D341Med (cell line): ENCODE results near the gene RAC2.
"Not testable (repeated sequence)": the region's sequence is repeated elsewhere in the genome, so short reads cannot be mapped to it uniquely, and the experiment has no call there.

ENCODE experiments used
- DNase-seq: peaks from one replicate; pipeline ENCODE4 v3.0.0; 2012; ENCODE audit warnings: low spot score

RAC2 gene

GRCh38 chr22:37206118-37206840 is 37.8 kb downstream of the RAC2 start:
- no peak for DNase-seq

- DNase-seq, result no peak
Observed at GRCh38 chr22:37205046-37205445, 39.0 kb downstream of the RAC2 start.

DNA sequence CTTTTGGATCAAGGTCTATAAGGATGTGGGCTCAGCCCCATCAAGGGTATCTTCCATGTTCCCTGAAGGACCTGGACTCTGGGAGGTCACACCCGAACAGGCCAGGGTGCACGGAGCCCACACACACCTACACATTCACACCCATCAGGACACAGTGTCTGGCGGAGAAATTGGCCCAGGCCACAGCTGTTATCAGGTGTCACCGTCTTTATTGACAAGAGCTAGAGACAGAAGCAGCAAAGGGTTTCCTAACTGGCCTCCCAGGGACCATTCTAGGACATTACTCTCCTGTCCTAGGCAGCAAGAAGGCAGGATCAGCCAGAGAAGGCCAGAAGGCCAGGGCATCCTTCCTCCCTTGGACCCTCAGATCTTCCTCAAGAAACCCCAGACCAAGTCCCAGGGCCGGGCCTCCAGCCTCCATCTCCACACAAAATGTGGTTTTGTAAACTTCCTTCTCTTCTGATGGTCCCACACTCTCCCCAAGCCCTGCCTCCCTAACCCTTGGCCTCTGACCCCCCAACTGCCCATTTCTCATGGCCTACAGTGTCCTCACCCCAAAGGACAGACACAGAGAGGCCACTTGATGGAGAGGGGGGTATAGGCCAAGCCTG is 39.9 kb downstream of the RAC2 start:
- DNase-seq, result no peak

GRCh38 chr22:37203354-37204044 is 40.6 kb downstream of the RAC2 start:
- no peak for DNase-seq

- DNase-seq, result no peak
Observed at GRCh38 chr22:37202716-37203115, 41.4 kb downstream of the RAC2 start.

- no peak for DNase-seq
Observed at GRCh38 chr22:37202001-37202555, 42.0 kb downstream of the RAC2 start.

- DNase-seq, result not testable (repeated sequence)
Observed at GRCh38 chr22:37201443-37201820, 42.6 kb downstream of the RAC2 start.

DNA sequence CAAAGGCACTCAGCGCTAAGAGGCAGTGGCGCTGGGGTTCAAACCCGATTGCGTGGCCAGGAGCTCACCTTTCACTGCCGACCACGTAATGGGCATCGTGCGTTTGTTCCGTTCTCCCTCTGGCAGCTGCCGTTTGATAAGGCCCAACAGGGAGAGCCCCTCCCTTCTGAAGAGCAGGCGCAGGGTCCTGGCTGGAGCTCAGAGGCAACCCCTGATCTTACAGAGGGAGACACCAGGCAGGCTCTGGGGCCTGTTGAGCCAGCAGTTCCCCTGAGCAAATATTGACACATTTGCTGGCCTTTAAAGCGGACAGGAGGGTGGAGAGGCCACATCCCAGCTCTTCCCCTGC is 44.3 kb downstream of the RAC2 start:
- no peak for DNase-seq

DNA sequence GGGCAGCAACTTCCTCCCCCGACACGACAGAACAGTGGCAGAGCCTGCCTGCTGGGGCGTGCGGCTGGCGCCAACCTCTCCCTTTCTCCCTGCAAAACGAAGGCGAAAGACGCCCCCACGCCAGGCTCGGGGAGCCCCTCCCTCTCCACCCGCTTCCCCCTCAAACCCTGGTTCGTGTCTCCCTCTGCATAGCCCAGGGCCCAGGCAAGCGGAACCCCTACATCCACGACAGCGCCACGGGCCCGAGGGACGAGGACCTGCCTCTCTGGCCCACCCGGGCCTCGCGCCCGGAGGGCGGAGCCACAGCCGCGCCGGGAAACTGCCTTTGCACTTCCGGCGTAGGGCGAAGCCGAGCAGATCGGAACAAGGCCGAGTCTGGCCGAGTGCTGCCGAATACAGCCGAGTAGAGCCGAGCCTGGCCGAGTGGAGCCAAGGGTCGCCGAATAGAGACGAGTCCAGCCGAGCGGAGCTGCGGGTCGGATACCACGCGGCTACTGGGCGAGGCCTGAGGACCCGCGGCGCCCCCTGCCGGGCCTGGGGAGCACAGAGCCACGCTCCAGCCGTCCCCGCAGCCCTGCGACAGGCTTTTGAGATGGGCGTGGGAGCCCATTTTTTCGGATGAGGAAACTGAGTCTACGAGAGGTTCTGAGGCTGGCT is 44.8 kb downstream of the RAC2 start:
- DNase-seq, result peak; percentile 99

DNA sequence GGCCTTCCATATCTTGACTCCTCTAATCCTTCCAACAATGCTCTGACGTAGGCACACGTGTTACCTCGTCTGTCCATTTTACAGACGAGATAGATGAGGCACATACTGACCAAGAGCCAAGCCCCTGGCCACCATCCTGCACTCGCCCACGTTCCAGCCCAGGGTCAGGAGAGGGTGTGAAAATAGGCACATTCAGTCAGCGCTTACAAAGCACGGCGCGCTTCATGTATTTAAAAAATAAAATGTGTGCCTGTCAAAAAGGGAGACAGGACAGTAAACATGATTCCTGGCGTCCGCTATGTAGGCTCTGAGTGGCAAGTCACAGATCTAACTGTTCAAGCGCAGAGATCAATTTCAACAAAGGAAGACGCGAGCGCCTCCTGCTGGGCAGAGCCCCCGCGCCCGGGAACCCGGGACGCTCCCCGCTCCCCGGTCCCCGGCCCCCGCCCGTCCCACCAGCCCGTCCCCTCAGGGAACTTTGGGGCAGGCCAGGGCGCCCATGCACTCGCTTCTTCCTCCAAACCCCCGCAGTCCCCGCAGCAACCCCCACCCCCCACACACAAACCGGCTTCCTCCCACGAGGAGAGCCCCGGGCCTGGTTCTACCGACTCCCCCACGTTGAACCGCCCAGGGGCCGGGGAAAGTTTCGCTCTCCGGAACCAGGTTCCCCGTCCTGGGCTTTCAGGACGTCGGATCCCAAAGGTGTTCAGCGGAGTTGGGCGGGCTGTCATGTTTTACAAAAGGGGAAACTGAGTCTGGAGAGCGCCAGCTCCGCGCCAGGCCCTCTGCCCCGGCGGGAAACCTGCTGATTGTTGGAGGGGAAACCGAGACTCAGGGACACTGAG is 45.6 kb downstream of the RAC2 start:
- DNase-seq, result peak; percentile 89

DNA sequence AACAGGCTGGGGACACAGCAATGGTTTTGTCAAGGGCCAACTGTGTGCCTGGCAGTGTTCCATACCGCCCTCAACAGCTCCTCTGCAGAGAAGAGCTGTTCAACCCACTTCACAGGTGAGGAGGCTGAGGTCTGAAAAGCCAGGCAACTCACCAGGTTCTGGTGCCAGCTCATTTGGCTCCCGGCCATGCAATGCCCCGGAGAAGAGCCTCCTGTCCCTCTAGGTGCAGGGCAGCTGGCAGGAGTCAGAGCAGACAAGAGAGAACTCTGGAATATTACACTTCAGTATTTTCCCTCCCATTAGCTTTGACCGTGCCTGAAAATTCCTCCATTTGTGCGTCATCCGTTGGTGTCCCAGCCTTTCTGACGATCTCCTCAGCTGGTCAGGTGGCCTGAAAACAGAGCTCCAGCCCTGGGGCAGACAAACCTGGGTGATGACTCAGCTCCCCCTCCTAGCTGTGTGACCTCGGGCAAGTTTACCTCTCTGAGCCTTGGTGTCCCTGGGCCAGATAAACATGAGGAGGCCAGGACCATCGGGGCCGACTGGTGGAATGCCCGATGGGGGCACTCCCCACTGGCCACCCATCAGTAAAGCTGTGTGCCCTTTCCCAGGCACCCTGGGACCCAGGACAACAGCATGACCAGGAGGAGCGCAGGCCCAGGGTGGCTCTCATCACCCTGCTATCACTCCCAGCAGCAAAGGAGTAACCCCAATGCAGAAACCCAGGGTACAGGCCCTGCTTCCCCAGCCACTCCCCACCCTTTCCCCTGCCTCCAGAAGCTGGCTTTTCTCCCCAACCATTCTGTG is 46.4 kb downstream of the RAC2 start:
- no peak for DNase-seq

- DNase-seq, result no peak
Observed at GRCh38 chr22:37196539-37197450, 47.3 kb downstream of the RAC2 start.

- no peak for DNase-seq
Observed at GRCh38 chr22:37195921-37196320, 48.1 kb downstream of the RAC2 start.

DNA sequence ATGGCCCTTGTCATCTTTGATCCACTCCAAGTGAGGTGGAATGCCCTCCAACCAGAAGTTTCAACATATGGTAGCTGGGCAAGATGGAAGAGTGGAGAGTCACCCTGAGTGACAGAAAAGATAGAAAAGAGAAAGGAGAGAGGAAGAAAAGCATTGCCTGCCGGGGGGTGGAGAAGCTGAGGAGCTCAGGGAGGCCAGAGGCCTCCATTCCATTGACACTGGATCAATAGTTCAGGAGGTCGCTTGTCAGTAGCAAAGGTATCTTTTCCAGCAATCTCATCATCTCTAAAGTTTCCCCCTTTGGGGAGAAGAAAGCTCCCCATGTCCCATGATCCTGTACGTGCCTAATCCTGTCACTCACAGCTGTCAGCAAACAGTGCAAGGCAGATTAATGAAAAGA is 49.3 kb downstream of the RAC2 start:
- DNase-seq, result no peak

DNA sequence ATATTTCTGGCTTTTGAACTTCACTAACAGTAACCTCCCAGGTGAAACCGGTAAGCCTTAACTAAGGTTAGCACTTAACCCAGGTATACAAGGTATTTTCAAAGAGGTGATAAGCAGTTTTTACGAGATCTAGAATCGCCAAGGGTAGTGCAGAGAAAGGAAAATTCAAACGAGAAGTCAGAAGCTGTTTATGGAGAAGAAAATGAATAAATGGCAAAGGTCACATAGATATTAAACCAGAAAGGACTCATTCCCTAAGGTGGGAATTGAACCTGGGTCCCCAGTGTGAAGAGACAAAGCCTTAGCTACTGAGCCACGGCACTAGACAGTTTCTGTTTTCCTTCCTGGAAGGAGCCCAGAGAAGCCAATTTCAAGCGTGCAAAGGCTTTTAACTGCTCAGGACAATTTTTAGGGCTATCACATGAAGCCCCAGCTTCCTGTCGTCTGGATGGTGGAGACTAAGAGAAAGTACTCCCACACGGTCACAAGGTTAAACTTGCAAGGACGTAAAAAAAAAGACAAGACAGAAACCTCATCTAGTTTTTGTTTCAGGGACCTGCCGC is 50.4 kb downstream of the RAC2 start:
- DNase-seq, result no peak

DNA sequence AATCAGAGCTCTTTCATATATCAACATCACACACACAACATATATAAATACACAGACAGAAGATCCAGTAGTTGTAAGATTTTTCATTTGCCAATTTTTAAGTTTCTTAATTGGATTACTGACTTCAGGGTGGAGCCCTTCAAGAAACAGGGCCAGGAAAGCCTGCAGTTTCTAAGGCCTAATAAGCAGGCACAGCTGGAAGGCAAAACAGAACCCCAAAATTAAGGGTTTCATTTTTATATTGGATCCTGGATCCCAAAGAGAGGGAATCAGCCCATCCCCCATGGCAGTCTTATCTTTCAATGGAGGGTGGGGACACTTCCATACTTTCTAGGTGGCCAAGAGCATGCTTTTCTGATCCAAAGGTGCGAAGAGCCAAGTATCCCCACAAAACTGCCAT is 51.3 kb downstream of the RAC2 start:
- DNase-seq, result no peak

GRCh38 chr22:37192204-37192603 is 51.9 kb downstream of the RAC2 start:
- no peak for DNase-seq

- no peak for DNase-seq
Observed at GRCh38 chr22:37190262-37190780, 53.7 kb downstream of the RAC2 start.

- DNase-seq, result no peak
Observed at GRCh38 chr22:37188901-37189466, 55.1 kb downstream of the RAC2 start.
